Eye (tissue), 1 donor: ENCODE data around the gene PRMT2.
"Not testable (repeated sequence)": the region's sequence is repeated elsewhere in the genome, so short reads cannot be mapped to it uniquely, and the experiment has no call there.

Experiments used
- DNase-seq: peaks from one replicate; pipeline ENCODE4 v3.0.0-alpha.2; 2015

Gene PRMT2

DNA sequence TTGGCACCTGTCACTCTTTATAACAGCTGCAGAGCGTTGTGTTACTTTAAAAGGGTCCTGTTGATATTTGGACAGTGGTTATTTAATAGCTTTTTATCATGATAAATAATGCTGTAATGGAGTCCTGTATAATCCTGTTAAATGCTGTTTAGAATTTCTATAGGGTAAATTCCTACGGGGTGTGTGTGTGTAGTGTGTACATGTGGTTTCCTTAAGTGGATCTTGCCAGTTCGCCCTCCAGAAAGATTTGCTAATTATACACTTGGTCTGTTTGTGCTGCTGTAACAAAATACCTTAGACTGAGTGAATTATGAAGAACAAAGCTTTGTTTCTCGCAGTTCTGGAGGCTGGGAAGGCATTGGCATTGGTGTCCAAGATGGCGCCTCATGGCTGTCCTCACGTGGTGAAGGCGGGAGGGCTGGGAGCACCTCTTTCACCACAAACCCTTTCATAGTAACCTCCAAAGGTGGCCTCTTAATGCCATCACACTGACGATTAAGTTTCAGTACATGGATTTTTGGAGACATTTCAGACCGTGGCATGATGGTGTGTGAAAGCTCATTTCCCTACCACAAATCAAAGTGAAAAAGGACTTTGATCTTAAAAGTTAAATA is 11.2 kb downstream of the PRMT2 start:
- DNase-seq: no peak

DNA sequence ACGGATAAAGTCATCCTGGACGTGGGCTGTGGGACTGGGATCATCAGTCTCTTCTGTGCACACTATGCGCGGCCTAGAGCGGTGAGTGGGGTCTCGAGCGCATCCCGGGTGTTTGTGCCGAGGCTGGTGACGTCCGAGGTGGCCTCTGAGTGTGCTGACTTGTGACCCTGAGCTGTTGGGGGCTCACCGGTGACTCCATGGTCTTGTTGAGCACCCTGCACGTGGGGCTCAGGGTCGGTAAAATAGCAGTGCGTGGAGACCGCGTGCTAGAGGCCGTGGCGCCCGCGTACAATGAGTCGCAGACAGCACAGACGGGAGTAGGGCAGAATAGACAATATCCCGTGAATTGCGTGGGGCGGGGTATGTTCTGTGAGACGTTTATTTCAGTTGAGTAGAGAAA is 13.1 kb downstream of the PRMT2 start:
- no peak for DNase-seq

DNA sequence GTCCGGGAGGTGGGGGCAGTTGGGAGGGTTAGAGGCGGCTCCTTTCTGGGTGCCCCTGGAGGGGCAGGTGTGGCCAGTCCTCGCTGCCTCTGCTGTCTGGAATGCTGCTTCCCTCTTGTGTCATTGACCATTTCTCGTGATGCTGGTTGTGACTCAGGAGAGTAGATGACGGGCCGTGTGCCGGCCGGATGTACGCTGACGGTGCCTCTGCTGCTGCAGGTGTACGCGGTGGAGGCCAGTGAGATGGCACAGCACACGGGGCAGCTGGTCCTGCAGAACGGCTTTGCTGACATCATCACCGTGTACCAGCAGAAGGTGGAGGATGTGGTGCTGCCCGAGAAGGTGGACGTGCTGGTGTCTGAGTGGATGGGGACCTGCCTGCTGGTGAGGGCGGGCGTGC is 13.9 kb downstream of the PRMT2 start:
- DNase-seq: no peak

DNA sequence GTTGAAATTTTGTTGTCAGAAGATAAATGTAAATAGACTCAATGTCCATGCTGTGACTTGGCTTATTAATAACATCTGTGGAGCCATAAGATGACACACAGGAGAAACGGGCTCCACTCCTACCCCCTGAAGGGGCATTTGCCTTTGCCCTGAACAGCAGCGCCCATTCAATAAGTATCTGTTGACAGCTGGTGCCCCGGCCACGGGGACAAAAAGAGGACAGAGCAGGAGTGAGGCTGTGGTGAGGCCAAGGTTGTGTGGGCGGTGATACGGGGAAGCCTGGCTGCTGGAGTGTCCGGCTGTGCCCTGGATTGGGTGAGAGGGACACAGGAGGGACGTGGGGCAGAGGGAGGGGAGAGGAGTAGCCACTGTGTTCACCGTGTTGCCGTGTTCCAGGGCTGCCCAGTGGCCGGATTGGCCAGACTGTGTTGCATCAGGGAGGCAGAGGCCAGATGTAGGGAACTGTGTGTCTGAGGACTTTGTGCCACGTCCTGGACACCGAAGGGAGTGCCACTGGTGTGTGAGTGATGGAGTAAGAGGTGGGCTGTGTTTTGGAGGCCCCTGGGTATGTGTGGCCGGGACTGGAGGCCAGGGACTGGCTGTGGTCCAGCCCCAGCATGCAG is 15.1 kb downstream of the PRMT2 start:
- DNase-seq: no peak

DNA sequence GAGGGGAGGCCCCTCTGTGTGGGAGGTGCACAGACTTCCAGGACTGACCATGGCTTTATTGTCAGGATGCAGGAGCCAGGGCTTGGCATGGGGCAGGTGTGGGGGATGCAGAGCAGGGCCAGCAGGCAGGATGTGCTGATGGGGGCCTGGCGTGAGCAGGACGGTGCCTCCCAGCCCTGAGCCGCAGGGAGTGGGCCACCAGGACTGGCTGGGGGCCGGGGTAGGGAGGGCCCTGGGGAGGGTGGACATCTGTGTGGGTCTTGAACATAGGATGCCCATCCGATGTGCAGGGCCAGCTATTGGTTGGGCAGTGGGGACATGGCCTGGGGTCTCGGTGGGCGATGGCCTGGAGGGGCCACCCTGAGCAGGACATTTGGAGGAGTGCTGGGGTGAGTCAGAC is 15.6 kb downstream of the PRMT2 start:
- no peak for DNase-seq

DNA sequence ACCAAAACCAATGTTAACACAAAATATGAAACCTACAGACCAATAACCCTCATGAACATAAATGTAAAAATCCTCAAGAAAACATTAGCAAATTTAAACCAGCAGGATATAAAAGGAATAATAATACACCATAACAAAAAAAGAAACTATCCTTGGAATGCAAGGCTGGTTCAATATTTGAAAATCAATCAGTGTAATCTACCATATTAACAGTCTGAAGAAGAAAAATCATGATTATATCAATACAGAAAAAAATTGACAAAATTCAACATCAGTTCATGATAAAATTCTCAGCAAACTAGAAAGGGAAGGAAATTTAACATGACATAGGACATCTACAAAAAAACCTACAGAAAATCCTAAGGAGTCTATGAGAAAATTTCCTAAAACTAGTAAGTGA is 19.8 kb downstream of the PRMT2 start:
- no peak for DNase-seq

DNA sequence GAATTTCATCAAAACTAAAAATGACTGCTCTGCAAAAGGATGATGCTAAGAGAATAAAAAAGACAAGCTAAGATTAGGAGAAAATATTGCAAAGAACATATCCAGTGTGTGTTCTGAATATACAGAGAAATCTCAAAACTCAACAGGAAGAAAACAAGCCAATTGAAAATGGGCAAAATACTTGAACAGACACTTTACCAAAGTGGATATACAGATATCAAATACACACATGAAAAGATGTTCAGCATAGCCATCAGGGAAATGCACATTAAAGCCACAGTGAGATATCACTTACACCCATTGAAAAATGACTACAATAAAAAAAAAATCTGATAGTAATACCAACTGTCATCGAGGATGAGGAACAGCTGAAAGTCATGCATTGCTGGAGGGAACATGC is 21.3 kb downstream of the PRMT2 start:
- no peak for DNase-seq

DNA sequence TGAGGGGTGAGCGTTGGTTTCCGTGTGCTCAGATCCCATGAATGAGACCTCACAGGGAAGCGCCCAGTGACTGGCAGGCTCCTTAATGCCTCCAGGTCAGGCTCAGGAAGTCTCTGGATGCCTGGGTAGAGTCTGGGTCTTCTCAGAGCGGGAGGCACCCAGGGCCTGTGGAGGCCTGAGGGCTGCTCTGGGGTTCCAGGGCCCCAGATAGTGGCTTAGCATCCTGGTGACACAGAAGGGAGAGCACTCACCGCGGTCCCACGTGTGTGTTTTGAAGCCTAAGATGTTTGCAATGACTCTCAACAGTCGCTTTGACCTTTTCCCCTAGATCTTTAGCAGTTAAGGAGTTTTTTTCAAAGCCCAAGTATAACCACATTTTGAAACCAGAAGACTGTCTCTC is 25.0 kb downstream of the PRMT2 start:
- no peak for DNase-seq

DNA sequence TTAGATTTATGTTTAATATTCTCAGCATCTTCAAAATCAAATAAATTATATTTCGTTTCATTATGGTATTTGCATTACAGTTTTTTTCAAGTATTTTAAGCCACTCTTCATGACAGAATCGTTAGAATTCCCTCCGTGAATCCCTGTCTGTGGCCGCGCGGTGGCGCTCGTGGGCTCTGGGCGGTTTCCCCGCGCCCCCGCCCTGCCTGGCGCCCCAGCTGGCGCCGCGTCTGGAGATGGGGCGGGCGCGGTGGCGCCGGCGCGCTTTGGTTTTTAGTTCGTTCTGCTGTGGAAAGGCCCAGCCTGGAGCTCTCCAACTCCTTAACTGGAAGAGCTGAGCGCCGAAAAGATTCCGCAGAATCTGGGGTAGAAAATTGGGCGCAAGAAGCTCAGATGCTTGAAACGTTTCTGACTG is 25.7 kb downstream of the PRMT2 start:
- peak; percentile 86 for DNase-seq

DNA sequence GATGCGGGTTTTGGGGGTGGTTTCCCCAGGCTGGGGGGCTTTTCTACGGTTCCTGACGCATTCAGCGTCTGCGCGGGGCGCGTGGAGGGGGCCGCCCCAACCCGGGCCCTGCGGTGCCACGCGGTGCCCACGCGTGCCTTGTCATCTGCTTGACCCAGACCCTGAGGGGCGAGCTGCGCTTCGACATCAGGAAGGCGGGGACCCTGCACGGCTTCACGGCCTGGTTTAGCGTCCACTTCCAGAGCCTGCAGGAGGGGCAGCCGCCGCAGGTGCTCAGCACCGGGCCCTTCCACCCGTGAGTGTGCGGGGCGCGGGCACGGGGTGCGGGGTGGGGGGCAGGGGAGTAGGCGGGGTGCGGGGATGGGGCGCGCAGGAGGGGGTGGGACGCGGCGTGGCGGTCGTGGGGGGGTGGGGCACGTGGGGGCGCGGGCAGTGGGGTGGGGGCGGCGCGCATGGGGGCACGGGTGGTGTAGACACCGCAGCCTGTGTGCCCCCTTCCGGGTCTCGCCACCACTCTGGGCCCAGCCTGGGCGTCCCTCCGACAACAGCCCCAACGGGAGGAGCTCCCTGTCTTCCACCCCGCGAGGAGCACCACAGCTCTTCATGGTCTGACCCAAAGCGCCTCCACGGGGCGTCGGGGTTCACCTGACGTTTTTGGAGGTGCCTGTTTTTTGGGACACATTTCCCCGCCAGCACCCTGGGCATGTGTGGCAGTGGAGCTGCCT is 26.3 kb downstream of the PRMT2 start:
- no peak for DNase-seq

DNA sequence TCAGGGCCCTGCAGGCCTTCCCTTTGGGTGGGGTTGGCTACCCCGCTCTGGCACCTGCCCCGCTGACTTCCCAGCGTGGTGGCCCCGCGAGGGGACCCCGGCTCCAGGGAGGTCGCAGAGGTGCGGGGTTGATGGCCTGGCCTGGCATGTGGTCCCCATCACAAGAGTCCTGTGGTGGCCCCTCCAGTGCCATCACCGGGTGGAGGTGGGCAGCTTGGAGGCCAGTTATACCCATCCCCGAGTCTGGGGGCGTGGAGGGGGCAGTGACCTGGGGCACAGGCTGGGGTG is 26.8 kb downstream of the PRMT2 start:
- DNase-seq: no peak

DNA sequence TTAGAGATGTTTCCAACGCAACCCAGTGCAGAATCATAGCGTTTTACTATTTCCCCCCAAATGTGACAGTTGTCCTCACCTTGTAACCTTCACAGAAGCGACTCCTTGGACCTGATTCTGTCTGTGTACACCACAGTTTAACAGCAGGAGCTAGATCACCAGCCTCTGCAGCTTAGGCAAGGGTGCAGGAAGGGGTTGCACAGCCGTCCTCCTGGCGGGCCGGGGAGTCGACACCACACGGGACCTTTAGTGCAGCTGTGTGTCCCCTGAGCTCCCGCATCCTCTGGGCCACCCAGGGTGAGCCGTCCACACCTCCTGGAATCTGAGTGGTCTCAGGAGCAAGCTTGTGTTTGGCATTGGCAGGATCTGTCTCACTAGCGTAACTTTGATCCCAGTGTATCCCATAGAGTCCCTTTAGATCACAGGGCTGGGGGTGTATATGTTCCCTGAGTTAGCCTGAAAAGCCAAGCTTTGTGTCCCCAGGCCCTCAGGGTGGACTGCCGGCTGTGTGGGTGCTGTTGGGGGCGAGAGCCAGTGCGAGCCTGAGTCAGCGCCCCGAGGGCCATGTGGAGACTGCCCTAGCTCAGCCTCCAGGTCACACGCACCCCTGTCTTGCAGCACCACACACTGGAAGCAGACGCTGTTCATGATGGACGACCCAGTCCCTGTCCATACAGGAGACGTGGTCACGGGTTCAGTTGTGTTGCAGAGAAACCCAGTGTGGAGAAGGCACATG is 27.5 kb downstream of the PRMT2 start:
- DNase-seq: no peak

DNA sequence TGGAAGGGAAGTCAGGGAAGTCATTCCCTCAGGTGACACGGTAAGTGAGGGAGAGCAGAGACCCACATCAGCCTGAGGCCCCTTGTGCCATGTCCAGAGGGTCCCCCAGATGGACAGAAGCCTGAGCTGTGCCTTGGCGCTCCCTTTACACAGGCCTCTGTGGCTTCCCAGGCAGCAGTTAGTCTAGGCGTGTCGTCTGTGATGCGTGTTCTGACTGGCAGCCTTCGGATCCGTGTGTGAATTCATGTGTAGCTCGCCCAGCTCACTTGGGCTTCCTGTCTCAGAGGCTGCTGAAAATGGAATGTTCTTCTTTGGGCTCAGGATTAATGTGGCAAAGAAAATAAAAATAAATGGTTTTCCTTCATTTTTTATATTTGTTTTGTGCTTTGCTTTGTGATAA is 28.3 kb downstream of the PRMT2 start:
- no peak for DNase-seq

DNA sequence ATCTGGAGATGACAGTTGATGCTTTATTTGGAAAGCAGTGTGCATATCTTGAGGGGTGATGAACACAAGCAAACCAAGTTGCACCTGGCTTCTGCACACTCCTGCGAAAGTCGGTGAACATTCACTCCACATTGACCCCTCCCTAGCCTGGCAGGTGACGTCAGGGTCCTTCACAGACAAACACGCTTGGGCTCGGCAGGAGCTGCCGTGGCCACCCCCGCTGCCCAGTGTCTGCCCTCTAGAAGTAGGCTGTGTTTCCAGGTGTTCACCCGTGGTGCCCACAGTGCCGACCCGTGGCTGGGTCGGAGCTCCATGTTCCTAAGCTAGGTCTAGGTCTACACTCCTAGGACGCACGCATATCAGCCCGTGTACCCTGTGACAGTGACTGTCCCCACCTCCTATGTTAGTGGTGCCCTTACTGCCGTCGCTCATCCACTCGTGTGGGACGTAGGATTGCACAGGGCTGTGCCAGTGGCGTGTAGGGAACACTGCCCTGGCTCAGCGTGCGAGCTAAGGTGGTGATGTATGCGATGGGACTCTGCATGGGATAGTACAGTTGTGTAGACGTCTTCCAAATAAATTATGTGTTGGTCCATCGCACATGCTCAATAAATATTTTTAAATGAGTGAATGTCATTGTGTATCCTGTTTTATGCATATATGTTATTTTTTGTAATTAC is 29.0 kb downstream of the PRMT2 start:
- no peak for DNase-seq

DNA sequence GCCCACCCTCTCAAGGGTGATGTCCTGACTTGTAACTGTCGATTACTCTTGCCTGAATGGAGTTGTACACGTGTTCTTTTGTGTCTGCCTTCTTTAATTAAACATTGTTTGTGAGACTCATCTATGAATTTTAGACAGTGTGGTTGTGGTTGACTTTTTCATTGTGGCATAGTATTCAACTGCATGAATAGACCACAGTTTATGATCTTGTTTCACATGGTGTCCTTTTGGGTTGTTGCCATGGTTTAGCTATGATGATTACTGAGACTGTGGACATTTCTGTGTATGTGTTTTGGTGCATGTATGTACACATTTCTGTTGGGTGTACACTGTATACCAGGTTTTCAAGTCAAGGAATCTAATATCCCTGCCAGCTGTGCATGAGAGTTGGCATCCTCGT is 30.1 kb downstream of the PRMT2 start:
- DNase-seq: peak; percentile 13

DNA sequence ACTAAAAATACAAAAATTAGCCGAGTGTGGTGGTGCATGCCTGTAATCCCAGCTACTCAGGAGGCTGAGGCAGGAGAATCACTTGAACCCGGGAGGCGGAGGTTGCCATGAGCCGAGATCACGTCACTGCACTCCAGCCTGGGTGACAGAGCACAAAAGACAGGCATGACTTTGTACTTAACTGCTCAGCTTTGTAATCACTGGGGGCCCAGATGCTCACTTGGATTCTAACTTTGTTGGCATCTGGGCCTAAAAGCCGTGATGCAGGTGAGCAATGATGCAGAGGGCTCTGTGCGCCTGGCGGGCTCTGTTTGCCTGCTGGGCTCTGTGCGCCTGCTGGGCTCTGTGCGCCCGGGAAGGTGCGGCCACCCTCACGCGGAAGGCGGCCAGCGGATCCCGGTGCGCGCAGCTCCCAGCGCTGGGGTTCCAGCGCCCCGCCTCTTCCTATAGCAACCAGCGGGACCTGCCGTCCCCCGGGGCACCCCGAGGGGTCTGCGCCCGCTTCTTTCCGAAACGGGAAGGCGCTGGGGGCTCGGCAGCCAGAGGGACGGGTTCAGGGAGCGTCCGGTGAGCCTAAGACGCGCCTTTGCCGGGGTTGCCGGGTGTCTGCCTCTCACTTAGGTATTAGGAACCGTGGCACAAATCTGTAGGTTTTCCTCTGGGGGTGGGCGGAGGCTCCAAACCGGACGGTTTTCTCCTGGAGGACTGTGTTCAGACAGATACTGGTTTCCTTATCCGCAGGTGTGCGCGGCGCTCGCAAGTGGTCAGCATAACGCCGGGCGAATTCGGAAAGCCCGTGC is 31.7 kb downstream of the PRMT2 start:
- no peak for DNase-seq

DNA sequence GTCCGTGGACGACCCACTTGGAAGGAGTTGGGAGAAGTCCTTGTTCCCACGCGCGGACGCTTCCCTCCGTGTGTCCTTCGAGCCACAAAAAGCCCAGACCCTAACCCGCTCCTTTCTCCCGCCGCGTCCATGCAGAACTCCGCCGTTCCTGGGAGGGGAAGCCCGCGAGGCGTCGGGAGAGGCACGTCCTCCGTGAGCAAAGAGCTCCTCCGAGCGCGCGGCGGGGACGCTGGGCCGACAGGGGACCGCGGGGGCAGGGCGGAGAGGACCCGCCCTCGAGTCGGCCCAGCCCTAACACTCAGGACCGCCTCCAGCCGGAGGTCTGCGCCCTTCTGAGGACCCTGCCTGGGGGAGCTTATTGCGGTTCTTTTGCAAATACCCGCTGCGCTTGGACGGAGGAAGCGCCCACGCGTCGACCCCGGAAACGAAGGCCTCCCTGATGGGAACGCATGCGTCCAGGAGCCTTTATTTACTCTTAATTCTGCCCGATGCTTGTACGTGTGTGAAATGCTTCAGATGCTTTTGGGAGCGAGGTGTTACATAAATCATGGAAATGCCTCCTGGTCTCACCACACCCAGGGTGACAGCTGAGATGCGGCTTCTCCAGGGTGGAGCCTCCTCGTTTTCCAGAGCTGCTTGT is 32.4 kb downstream of the PRMT2 start:
- DNase-seq: peak; percentile 61

DNA sequence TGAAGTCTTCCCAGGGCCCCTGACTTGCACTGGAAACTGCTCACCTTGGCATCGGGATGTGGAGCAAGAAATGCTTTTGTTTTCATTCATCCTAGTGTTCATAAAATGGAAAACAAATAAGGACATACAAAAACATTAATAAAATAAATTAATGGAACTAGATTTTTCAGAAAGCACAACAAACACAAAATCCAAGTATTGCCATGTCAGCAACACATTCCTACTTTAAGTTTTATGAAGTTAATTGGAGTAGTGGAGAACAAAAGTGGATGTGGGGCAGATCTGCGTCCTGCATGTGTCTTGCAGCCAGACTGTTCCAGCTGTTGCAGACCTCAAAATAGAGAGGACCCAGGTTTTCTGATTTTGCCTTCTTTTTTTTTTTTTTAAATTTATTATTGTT is 32.9 kb downstream of the PRMT2 start:
- DNase-seq: no peak

DNA sequence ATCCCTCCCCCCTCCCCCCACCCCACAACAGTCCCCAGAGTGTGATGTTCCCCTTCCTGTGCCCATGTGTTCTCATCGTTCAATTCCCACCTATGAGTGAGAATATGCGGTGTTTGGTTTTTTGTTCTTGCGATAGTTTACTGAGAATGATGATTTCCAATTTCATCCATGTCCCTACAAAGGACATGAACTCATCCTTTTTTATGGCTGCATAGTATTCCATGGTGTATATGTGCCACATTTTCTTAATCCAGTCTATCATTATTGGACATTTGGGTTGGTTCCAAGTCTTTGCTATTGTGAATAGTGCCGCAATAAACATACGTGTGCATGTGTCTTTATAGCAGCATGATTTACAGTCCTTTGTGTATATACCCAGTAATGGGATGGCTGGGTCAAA is 33.4 kb downstream of the PRMT2 start:
- not testable (repeated sequence) for DNase-seq

DNA sequence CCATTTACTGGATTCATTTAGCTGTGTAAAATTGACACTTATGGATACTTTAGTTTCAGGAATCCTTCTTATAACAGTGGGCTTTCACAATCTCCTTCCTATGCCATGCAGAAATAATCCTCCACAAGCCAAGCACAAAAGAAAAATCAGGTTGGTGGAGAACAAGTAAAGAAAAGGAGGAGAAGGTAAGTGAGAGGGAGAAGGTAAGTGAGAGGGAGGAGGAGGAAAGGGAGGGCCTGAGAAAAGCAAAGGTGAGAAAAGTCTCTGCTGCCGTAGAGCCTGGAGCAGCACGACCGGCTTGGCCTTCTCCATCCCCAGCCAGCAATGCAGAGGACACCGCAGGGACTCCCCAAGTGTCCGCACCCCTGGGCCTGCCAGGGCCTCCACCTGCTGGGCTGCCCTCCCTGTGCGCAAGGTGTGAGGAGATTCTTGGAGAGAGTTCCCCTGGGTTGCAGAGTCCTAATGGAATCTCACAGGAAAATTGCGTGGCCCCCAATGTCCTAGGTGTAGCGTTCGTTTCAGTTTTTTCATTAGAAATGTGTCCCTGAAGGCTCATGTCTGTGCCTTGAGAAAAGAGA is 39.0 kb downstream of the PRMT2 start:
- DNase-seq: peak; percentile 13

DNA sequence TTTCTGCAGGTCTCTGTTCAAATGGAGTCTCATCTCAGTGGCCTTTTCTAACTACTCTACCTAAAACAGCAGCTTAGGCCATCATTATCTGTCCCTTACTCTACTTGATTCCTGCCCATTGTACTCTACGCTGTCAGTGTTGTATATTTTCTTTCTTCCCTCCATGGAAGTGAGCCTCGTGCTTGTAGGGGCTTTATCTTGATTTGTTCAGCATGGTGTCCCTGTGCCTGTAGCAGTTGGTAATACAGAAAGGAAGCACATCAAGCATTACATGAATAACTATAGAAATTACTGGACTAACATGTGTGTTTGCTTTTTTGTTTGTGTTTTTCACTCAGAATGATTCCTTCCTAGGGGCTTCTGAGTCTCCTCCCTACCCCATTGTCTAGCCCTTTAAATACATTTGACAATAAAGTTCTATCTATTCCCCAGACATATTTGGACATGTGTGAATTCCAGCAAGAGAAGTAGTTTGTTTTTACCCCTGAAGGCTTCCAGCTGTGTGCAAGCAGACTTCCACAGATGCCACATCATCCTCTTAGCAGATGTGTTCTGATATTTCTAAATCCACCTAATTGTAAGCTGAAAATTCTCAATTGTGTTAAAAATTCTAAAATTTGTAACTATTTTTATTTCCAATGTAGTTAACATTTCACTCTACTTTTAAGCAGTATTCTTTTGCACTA is 40.3 kb downstream of the PRMT2 start:
- no peak for DNase-seq
